K562 (cell line): ENCODE data around the gene SURF6. TPM values are rescaled to one million over a fixed set of nuclear protein-coding genes. Genes with fewer than 3 reads are reported as not detected.

Source experiments
- C11orf30 ChIP-seq: fragments of 450-650 bp; IDR thresholded peaks from 2 replicates; pipeline ENCODE4 v1.6.1; 2016; ENCODE audit warnings: low read depth, mild to moderate bottlenecking
- ELF2 ChIP-seq: fragments of 250-450 bp; sonication (Bioruptor Pico); IDR thresholded peaks from 2 replicates; pipeline ENCODE4 v1.5.0; 2021; ENCODE audit warnings: mild to moderate bottlenecking
- GATA2 ChIP-seq: sonication (generic); formaldehyde crosslinking; IDR thresholded peaks from 2 replicates; pipeline ENCODE4 v1.4.0; 2020; ENCODE audit warnings: mild to moderate bottlenecking, missing genetic modification reagents
- JUN ChIP-seq, 2 experiments: sonication (generic) in 1 of 2; formaldehyde crosslinking in 1 of 2; IDR thresholded peaks; 2 replicates each; pipeline versions ENCODE4 v1.6.1 to v1.8.0; 2012 to 2022; ENCODE audit warnings: borderline replicate concordance in 2 of 2, mild to moderate bottlenecking in 2 of 2, improper control_type of control experiment in 1 of 2, low read depth in 1 of 2, low read length in 1 of 2, missing genetic modification reagents in 1 of 2
- KAT2B ChIP-seq: IDR thresholded peaks from one replicate; pipeline ENCODE4 v1.6.1; 2012; ENCODE audit warnings: low read depth, mild to moderate bottlenecking, control low read depth, inconsistent platforms, low read length, moderate library complexity
- MAFK ChIP-seq: IDR thresholded peaks from 2 replicates; pipeline ENCODE4 v1.6.1; 2011; ENCODE audit warnings: low read length, improper control_type of control experiment
- NFATC3 ChIP-seq: fragments of 450-650 bp; IDR thresholded peaks from 2 replicates; pipeline ENCODE4 v1.6.1; 2017; ENCODE audit warnings: mild to moderate bottlenecking
- RFX1 ChIP-seq: fragments of 450-650 bp; IDR thresholded peaks from 2 replicates; pipeline ENCODE4 v1.6.1; 2016; ENCODE audit warnings: mild to moderate bottlenecking, moderate library complexity
- SLC30A9 ChIP-seq: fragments of 250-450 bp; sonication (Bioruptor Pico); IDR thresholded peaks from 2 replicates; pipeline ENCODE4 v1.8.0; 2022; ENCODE audit warnings: mild to moderate bottlenecking, moderate library complexity
- SMARCC2 ChIP-seq: fragments of 450-650 bp; IDR thresholded peaks from 2 replicates; pipeline ENCODE4 v1.6.1; 2017; ENCODE audit warnings: antibody characterized with exemption, moderate library complexity, mild to moderate bottlenecking, low read depth
- ZNF165 ChIP-seq: fragments of 250-450 bp; sonication (Bioruptor Pico); IDR thresholded peaks from 2 replicates; pipeline ENCODE4 v1.4.0; 2020; ENCODE audit warnings: borderline replicate concordance
- ZNF282 ChIP-seq: sonication (generic); formaldehyde crosslinking; IDR thresholded peaks from 2 replicates; pipeline ENCODE4 v1.8.1; 2023; ENCODE audit warnings: missing genetic modification reagents
- ZNF354B ChIP-seq: fragments of 250-450 bp; sonication (Bioruptor Pico); IDR thresholded peaks from 2 replicates; pipeline ENCODE4 v1.4.0; 2020
- ZNF717 ChIP-seq: fragments of 250-450 bp; sonication (Bioruptor Pico); IDR thresholded peaks from 2 replicates; pipeline ENCODE4 v1.5.0; 2021
- ZNF766 ChIP-seq: fragments of 200-800 bp; sonication (Bioruptor generic); conservative IDR thresholded peaks from 2 replicates; pipeline ENCODE4 v1.6.1; 2016; ENCODE audit warnings: missing genetic modification characterization, missing compliant biosample characterization
- ZNF830 ChIP-seq: fragments of 250-450 bp; sonication (Bioruptor Pico); IDR thresholded peaks from 2 replicates; pipeline ENCODE4 v1.5.0; 2021; ENCODE audit warnings: mild to moderate bottlenecking
- polyA plus RNA-seq, 8 experiments: library from polyadenylated mRNA; depleted of rRNA in 4 of 8; stranded (reverse) in 5 of 8; unstranded in 3 of 8; fragments of >200 nt; fragmentation: Nextera tagmentation in 2 of 8; fragmentation: Illumina TruSeq in 1 of 8; extraction: Ambion mirVana in 2 of 8; extraction: Trizol in 1 of 8; gene quantifications; 2 replicates each; pipeline versions ENCODE4 v1.2.1 to v1.2.3, GENCODE V29; 2011 to 2014; ENCODE audit warnings: inconsistent platforms in 1 of 8, missing spikeins in 1 of 8
- total RNA-seq, 7 experiments: library from RNA; depleted of rRNA in 6 of 7; stranded (reverse); fragments of >200 nt in 6 of 7; fragmentation: Illumina TruSeq in 2 of 7; extraction: Trizol in 2 of 7; gene quantifications; 2 replicates each; pipeline versions ENCODE4 v1.2.1 to v1.2.3, GENCODE V29; 2011 to 2021; ENCODE audit warnings: low replicate concordance in 1 of 7
- TF ChIP-seq, protein P1 (sequence below): fragments of 250-450 bp; sonication (Bioruptor Pico); IDR thresholded peaks from 2 replicates; pipeline ENCODE4 v1.5.0; 2021; ENCODE audit warnings: mild to moderate bottlenecking, moderate library complexity
- TF ChIP-seq, protein P2 (sequence below): fragments of 450-650 bp; IDR thresholded peaks from 2 replicates; pipeline ENCODE4 v1.7.1; 2018; ENCODE audit warnings: mild to moderate bottlenecking, low read depth; ENCODE audit not compliant: partially characterized antibody

SURF6 gene
- total and polyA plus RNA-seq, 9 of the 15 experiments (the other 6 are each of a cell fraction or from before 2014, with no cell fraction given) = 1.4 to 68.3 (median 14.7) TPM

DNA sequence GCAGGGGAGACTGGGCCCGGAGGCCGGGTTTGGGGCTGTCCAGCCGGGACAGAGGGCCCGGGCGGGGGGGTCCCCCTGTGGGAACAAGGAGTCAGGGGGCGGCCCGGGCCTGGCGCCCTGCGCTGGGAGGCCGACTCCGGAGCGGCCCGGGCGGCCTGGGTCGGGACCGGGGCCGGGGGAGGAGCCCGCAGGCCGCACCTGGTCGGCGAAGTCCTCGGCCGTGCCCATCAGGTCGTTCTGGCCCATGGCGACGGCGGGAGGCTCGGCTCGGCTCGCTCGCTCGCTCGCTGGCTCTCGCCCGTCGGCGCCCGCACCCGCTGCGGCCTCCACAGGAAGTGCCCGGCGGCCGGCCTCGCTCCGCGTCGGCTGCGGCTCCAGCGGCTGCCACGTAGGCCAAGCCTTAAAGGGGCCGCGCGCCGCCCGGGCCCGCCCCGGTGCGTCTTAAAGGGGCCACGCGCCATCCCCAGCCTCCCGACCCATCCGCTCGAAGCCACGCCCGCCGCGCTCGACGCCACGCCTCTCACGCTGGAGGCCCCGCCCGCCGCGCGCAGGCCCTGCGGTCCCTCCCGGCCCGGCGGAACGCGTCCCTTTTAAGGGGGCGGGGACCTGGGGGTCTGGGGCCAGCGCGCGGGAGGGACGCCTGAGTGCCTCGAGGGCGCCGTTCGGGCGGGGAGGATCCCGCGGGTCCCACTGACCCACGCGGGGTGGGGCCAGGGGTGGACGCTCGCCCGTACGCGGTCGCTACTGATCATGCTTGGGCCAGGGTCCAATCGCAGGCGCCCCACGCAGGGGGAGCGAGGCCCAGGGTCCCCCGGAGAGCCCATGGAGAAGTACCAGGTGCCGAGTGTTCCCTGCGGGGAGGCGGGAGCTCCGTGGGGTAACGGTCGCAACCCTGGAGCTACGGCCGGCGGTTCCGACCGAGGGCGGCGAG is 40.0 kb upstream of the SURF6 start, which contains the start of the genes STKLD1 and SURF4 (continued):
- TF ChIP-seq, protein P1, sequence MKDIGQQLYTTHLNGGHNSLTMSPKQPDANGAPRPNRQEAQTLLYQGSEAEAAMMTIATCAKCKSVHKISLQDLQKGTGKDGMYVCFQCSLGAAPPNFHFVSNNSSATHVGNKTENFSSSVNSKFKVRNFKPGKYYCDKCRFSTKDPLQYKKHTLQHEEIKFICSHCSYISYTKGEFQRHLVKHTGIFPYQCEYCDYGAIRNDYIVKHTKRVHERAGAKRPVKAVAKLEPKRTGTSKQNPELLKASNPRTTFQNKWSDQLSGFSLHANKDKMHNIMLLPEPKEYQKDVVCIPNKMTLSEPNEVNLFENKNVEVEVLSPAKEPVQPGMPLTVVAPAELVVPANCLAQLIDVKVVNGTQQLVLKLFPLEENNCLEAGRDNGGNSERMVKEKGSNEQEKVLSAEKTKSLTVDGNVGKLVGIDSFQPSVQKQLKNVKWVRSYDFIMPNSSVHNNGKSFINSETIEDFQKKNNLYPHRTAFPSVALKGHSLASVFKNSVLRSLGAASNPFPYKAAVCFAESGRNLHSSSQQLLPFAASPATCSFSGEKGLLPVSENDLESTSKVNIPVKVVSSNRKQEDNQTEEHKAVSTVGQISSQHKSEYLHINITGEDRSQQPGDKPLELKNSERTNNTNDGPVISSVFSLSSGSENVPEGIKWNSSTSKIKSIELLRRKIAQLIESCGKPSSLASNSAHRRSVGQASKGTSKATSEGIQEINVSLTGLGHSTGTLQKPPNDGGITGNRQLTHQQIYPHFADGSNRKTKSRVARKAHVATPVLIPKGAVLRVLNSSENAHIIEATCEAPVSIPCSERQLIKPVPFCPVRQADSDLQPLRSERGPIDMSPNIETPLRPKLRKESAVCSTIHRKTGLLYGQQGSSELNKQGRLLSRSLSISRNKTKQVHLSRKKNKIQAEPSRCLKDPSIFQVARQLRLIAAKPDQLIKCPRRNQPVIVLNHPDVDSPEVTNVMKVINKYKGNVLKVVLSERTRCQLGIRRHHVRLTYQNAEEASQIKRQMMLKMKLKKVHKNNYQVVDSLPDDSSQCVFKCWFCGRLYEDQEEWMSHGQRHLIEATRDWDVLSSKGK = no peak
- TF ChIP-seq MAFK (no peak), ZNF717 (CRISPR knock-in tag) (no peak), SLC30A9 (CRISPR knock-in tag) (no peak), SMARCC2 (no peak), ZNF354B (CRISPR knock-in tag) (no peak), ZNF165 (no peak), C11orf30 (no peak), GATA2 (CRISPR knock-in tag) (no peak), ELF2 (peak; percentile 29; the same call in 1 of the 2 replicates), ZNF766 (CRISPR knock-in tag) (no peak), JUN (IDR thresholded peaks at IDR 0.05; ENCODE audit: borderline replicate concordance, low read depth, low read length) (no peak), JUN (CRISPR knock-in tag; IDR thresholded peaks at IDR 0.05; ENCODE audit: borderline replicate concordance) (no peak; the same call in 1 of the 2 replicates), KAT2B (no peak), RFX1 (no peak), ZNF282 (CRISPR knock-in tag) (peak; percentile 25; the same call in 1 of the 2 replicates), NFATC3 (no peak), ZNF830 (CRISPR knock-in tag) (no peak)
- TF ChIP-seq, protein P2, sequence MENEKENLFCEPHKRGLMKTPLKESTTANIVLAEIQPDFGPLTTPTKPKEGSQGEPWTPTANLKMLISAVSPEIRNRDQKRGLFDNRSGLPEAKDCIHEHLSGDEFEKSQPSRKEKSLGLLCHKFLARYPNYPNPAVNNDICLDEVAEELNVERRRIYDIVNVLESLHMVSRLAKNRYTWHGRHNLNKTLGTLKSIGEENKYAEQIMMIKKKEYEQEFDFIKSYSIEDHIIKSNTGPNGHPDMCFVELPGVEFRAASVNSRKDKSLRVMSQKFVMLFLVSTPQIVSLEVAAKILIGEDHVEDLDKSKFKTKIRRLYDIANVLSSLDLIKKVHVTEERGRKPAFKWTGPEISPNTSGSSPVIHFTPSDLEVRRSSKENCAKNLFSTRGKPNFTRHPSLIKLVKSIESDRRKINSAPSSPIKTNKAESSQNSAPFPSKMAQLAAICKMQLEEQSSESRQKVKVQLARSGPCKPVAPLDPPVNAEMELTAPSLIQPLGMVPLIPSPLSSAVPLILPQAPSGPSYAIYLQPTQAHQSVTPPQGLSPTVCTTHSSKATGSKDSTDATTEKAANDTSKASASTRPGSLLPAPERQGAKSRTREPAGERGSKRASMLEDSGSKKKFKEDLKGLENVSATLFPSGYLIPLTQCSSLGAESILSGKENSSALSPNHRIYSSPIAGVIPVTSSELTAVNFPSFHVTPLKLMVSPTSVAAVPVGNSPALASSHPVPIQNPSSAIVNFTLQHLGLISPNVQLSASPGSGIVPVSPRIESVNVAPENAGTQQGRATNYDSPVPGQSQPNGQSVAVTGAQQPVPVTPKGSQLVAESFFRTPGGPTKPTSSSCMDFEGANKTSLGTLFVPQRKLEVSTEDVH = no peak
